H9 (cell line): ENCODE data around the gene LY6G6F. TPM values are rescaled to one million over a fixed set of nuclear protein-coding genes. Genes with fewer than 3 reads are reported as not detected.

Source experiments
- DNase-seq: peaks from one replicate; pipeline ENCODE4 v3.0.0-alpha.2; 2017
- H2AFZ ChIP-seq: one replicate; pipeline ENCODE4 v1.6.1; 2013; ENCODE audit warnings: mild to moderate bottlenecking, low read length, control low read depth, moderate library complexity
- H2AK5ac ChIP-seq: 2 replicates; pipeline ENCODE4 v1.6.1; 2013; ENCODE audit warnings: low read length, control low read depth, mixed read lengths; ENCODE audit not compliant: insufficient read length
- H2BK120ac ChIP-seq: one replicate; pipeline ENCODE4 v1.6.1; 2013; ENCODE audit warnings: low read depth, mild to moderate bottlenecking, low read length, control low read depth, inconsistent platforms; ENCODE audit not compliant: poor library complexity, severe bottlenecking
- H2BK12ac ChIP-seq: 2 replicates; pipeline ENCODE4 v1.6.1; 2013; ENCODE audit warnings: low read length, control low read depth, mixed read lengths, low read depth; ENCODE audit not compliant: insufficient read length
- H2BK15ac ChIP-seq: 2 replicates; pipeline ENCODE4 v1.6.1; 2013; ENCODE audit warnings: low read depth, low read length, control low read depth
- H2BK20ac ChIP-seq: one replicate; pipeline ENCODE4 v1.6.1; 2013; ENCODE audit warnings: low read depth, mild to moderate bottlenecking, low read length, control low read depth, inconsistent platforms; ENCODE audit not compliant: poor library complexity, severe bottlenecking
- H2BK5ac ChIP-seq: 2 replicates; pipeline ENCODE4 v1.6.1; 2013; ENCODE audit warnings: low read length, control low read depth, mixed read lengths; ENCODE audit not compliant: insufficient read length
- H3K14ac ChIP-seq: 2 replicates; pipeline ENCODE4 v1.6.1; 2013; ENCODE audit warnings: low read length, control low read depth; ENCODE audit not compliant: insufficient read depth
- H3K18ac ChIP-seq: 2 replicates; pipeline ENCODE4 v1.6.1; 2013; ENCODE audit warnings: low read depth, mild to moderate bottlenecking, mixed read lengths, low read length, control low read depth; ENCODE audit not compliant: insufficient read length
- H3K23ac ChIP-seq: 2 replicates; pipeline ENCODE4 v1.6.1; 2013; ENCODE audit warnings: low read length, control low read depth, mixed read lengths, low read depth; ENCODE audit not compliant: insufficient read length
- H3K23me2 ChIP-seq: 2 replicates; pipeline ENCODE4 v1.6.1; 2013; ENCODE audit warnings: low read depth, mild to moderate bottlenecking, mixed read lengths, low read length, control low read depth; ENCODE audit not compliant: insufficient read length, poor library complexity, severe bottlenecking
- H3K27ac ChIP-seq: 2 replicates; pipeline ENCODE4 v1.5.1; 2013; ENCODE audit warnings: low read length, control low read depth, mixed read lengths, low read depth; ENCODE audit not compliant: insufficient read length
- H3K27me3 ChIP-seq: 2 replicates; pipeline ENCODE4 v1.6.1; 2013; ENCODE audit warnings: low read length, control low read depth, inconsistent platforms; ENCODE audit not compliant: insufficient read depth
- H3K4ac ChIP-seq: 2 replicates; pipeline ENCODE4 v1.6.1; 2013; ENCODE audit warnings: low read depth, mild to moderate bottlenecking, control low read depth, inconsistent platforms, low read length, moderate library complexity
- H3K4me1 ChIP-seq: 2 replicates; pipeline ENCODE4 v1.6.1; 2013; ENCODE audit warnings: low read length, control low read depth, inconsistent platforms; ENCODE audit not compliant: insufficient read depth
- H3K4me2 ChIP-seq: 2 replicates; pipeline ENCODE4 v1.6.1; 2013; ENCODE audit warnings: low read length, control low read depth, mixed read lengths; ENCODE audit not compliant: insufficient read length, insufficient read depth
- H3K56ac ChIP-seq: 2 replicates; pipeline ENCODE4 v1.6.1; 2013; ENCODE audit warnings: low read depth, mild to moderate bottlenecking, mixed read lengths, low read length, control low read depth; ENCODE audit not compliant: insufficient read length
- H3K79me1 ChIP-seq: 2 replicates; pipeline ENCODE4 v1.6.1; 2013; ENCODE audit warnings: low read depth, mild to moderate bottlenecking, moderate library complexity, low read length, control low read depth, inconsistent platforms; ENCODE audit not compliant: insufficient read depth, poor library complexity, severe bottlenecking
- H3K79me2 ChIP-seq: 2 replicates; pipeline ENCODE4 v1.6.1; 2013; ENCODE audit warnings: low read length, control low read depth, inconsistent platforms; ENCODE audit not compliant: insufficient read depth
- H3K9ac ChIP-seq: 2 replicates; pipeline ENCODE4 v1.6.1; 2013; ENCODE audit warnings: low read length, control low read depth, mixed read lengths; ENCODE audit not compliant: insufficient read length; ENCODE audit errors: extremely low read depth
- H3K9me3 ChIP-seq: one replicate; pipeline ENCODE4 v1.6.1; 2013; ENCODE audit warnings: low read depth, low read length, inconsistent platforms; ENCODE audit not compliant: control insufficient read depth
- H3T11ph ChIP-seq: one replicate; pipeline ENCODE4 v1.6.1; 2013; ENCODE audit warnings: mild to moderate bottlenecking, low read length, control low read depth, inconsistent platforms
- H4K20me1 ChIP-seq: one replicate; pipeline ENCODE4 v1.6.1; 2013; ENCODE audit not compliant: control insufficient read depth, insufficient read length, insufficient read depth
- H4K5ac ChIP-seq: 2 replicates; pipeline ENCODE4 v1.6.1; 2013; ENCODE audit warnings: low read depth, mild to moderate bottlenecking, mixed read lengths, low read length, control low read depth; ENCODE audit not compliant: insufficient read length
- H4K8ac ChIP-seq: replicated peaks from 2 replicates; pipeline ENCODE4 v1.6.1; 2013; ENCODE audit warnings: low read length, control low read depth, mixed read lengths, low read depth; ENCODE audit not compliant: insufficient read length
- H4K91ac ChIP-seq: 2 replicates; pipeline ENCODE4 v1.6.1; 2013; ENCODE audit warnings: low read depth, mild to moderate bottlenecking, moderate library complexity, mixed read lengths, low read length, control low read depth; ENCODE audit not compliant: insufficient read length
- H3K27ac Mint-ChIP-seq, 3 experiments: 2 replicates in 2 of 3; 3 replicates in 1 of 3; pipeline ENCODE4 v1.8.0; 2020 to 2021; ENCODE audit warnings: mixed read lengths in 3 of 3, mild to moderate bottlenecking in 1 of 3, moderate library complexity in 1 of 3
- H3K27me3 Mint-ChIP-seq: 2 replicates; pipeline ENCODE4 v1.8.0; 2021; ENCODE audit warnings: low read depth, mild to moderate bottlenecking, moderate library complexity, mixed read lengths
- H3K36me3 Mint-ChIP-seq, 3 experiments: 2 replicates in 2 of 3; 3 replicates in 1 of 3; pipeline ENCODE4 v1.8.0; 2020 to 2021; ENCODE audit warnings: low read depth in 3 of 3, mixed read lengths in 3 of 3; ENCODE audit not compliant: insufficient read depth in 1 of 3
- H3K4me1 Mint-ChIP-seq, 2 experiments: 2 replicates each; pipeline ENCODE4 v1.8.0; 2020; ENCODE audit warnings: mixed read lengths in 2 of 2
- H3K4me3 Mint-ChIP-seq, 2 experiments: 2 replicates in 1 of 2; 3 replicates in 1 of 2; pipeline ENCODE4 v1.8.0; 2020 to 2021; ENCODE audit warnings: mild to moderate bottlenecking in 2 of 2, mixed read lengths in 2 of 2, moderate library complexity in 1 of 2
- H3K9me3 Mint-ChIP-seq, 2 experiments: 2 replicates in 1 of 2; 3 replicates in 1 of 2; pipeline ENCODE4 v1.8.0; 2020; ENCODE audit warnings: mild to moderate bottlenecking in 2 of 2, mixed read lengths in 2 of 2, moderate library complexity in 1 of 2
- WGBS: extraction: QIAGEN DNeasy Blood & Tissue Kit; methylation state at CpG from one replicate; pipeline ENCODE4 v1.1.7; 2013; ENCODE audit warnings: missing lambda C conversion rate, low lambda C conversion rate, mixed read lengths; ENCODE audit not compliant: insufficient read length; ENCODE audit errors: extremely low coverage; 5-methylcytosine and 5-hydroxymethylcytosine counted together
- total RNA-seq: library from RNA; stranded (reverse); gene quantifications from 2 replicates; pipeline ENCODE4 v1.2.1, GENCODE V29; 2021
- TF ChIP-seq, protein P1 (sequence below): fragments of 200-600 bp; sonication (generic); conservative IDR thresholded peaks from 3 replicates; pipeline ENCODE4 v1.8.0; 2021; ENCODE audit warnings: antibody characterized with exemption, mild to moderate bottlenecking

LY6G6F gene
- total RNA-seq, 1 experiment from 2014 or later, result not detected

- no peak overlapping the region for H3K4ac ChIP-seq
Observed at GRCh38 chr6:31705931-31706330, 735 bp upstream of the LY6G6F start.

More at GRCh38 chr6:31705931-31706330, 735 bp upstream of the LY6G6F start:
- no peak for DNase-seq
- H4K5ac ChIP-seq, result no peak overlapping the region
- H3K79me2 ChIP-seq, result peaks cover 2% of the 10 kb centered on the region; the same call in 1 of the 2 replicates
- no peaks in the 10 kb centered on the region for H3K9me3 ChIP-seq
- no peak overlapping the region for H2BK120ac ChIP-seq
- peaks cover 16 to 19% of the 10 kb centered on the region in 2 experiments for H3K4me1 Mint-ChIP-seq
- H3K4me3 Mint-ChIP-seq, result no peak overlapping the region
- no peak overlapping the region for H3K56ac ChIP-seq
- no peaks in the 10 kb centered on the region for H4K20me1 ChIP-seq
- no peaks in the 10 kb centered on the region for H3K27me3 ChIP-seq
- H2BK12ac ChIP-seq, result no peak overlapping the region
- no peak overlapping the region for H3K9ac ChIP-seq
- no peak overlapping the region for H3K14ac ChIP-seq
- peaks cover 0 to 4% (median 0%) of the 10 kb centered on the region in 3 experiments; a peak in 4 of 7 replicates for H3K36me3 Mint-ChIP-seq
- H2AFZ ChIP-seq, result no peak overlapping the region
- H4K8ac ChIP-seq, result no peak overlapping the region
- WGBS, result no CpG with 5 or more reads among the region's 6 CpGs
- no peak overlapping the region for H2BK15ac ChIP-seq
- no peak overlapping the region for H3T11ph ChIP-seq
- TF ChIP-seq, protein P1, sequence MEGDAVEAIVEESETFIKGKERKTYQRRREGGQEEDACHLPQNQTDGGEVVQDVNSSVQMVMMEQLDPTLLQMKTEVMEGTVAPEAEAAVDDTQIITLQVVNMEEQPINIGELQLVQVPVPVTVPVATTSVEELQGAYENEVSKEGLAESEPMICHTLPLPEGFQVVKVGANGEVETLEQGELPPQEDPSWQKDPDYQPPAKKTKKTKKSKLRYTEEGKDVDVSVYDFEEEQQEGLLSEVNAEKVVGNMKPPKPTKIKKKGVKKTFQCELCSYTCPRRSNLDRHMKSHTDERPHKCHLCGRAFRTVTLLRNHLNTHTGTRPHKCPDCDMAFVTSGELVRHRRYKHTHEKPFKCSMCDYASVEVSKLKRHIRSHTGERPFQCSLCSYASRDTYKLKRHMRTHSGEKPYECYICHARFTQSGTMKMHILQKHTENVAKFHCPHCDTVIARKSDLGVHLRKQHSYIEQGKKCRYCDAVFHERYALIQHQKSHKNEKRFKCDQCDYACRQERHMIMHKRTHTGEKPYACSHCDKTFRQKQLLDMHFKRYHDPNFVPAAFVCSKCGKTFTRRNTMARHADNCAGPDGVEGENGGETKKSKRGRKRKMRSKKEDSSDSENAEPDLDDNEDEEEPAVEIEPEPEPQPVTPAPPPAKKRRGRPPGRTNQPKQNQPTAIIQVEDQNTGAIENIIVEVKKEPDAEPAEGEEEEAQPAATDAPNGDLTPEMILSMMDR, result no peak
- H3K79me1 ChIP-seq, result peaks cover 6% of the 10 kb centered on the region
- H3K27ac Mint-ChIP-seq, result no peak overlapping the region
- no peak overlapping the region for H3K23ac ChIP-seq
- H3K4me2 ChIP-seq, result no peak overlapping the region
- no peak overlapping the region for H4K91ac ChIP-seq
- no peak overlapping the region for H2BK20ac ChIP-seq
- H3K27me3 Mint-ChIP-seq, result peaks cover 3% of the 10 kb centered on the region; the same call in 1 of the 2 replicates
- H3K23me2 ChIP-seq, result peaks cover 6% of the 10 kb centered on the region
- H3K9me3 Mint-ChIP-seq, result no peaks in the 10 kb centered on the region; a peak in 1 of 5 replicates
- no peak overlapping the region for H2AK5ac ChIP-seq
- H3K18ac ChIP-seq, result no peak overlapping the region
- no peak overlapping the region for H3K27ac ChIP-seq
- H3K4me1 ChIP-seq, result peaks cover 4% of the 10 kb centered on the region; the same call in 1 of the 2 replicates
- no peak overlapping the region for H2BK5ac ChIP-seq
